8988T (cell line): ENCODE results near the gene MAPK8IP2.
"Not testable (repeated sequence)": the region's sequence is repeated elsewhere in the genome, so short reads cannot be mapped to it uniquely, and the experiment has no call there.

Source experiments
- DNase-seq: peaks from one replicate; pipeline ENCODE4 v3.0.0; 2011

Gene MAPK8IP2

DNA sequence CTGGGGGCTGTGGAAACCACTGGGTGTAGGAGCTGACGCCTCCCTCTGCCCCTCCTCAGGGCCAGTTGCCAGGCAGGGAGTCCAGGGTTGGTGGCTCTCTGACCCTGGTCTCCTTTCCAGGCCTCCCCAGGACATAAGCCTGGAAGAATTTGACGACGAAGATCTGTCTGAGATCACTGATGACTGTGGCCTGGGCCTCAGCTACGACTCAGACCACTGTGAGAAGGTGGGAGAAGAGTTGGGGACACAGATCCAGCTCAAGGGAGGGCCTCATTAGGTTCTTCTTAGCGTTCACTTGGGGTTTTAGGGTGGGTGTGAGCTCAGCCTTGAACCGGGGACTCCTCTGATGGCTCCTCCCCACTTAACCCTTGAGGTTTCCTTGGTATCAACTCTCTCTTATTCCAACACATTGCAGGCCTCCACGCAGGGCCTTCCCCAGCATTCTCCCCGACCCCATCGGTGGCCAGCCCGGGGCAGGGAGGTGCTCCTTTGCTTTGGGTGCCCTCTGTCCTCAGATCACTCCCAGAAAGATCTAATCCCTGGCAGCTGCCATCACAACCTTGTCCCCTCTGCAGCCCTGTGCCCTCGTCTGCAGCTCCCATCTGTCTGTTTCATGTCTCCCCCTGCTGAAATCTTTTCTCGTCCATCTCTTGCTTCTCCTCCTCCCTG lies 1.2 kb downstream of the MAPK8IP2 start:
- no peak for DNase-seq

GRCh38 chr22:50602338-50602700 lies 1.7 kb downstream of the MAPK8IP2 start:
- no peak for DNase-seq

DNA sequence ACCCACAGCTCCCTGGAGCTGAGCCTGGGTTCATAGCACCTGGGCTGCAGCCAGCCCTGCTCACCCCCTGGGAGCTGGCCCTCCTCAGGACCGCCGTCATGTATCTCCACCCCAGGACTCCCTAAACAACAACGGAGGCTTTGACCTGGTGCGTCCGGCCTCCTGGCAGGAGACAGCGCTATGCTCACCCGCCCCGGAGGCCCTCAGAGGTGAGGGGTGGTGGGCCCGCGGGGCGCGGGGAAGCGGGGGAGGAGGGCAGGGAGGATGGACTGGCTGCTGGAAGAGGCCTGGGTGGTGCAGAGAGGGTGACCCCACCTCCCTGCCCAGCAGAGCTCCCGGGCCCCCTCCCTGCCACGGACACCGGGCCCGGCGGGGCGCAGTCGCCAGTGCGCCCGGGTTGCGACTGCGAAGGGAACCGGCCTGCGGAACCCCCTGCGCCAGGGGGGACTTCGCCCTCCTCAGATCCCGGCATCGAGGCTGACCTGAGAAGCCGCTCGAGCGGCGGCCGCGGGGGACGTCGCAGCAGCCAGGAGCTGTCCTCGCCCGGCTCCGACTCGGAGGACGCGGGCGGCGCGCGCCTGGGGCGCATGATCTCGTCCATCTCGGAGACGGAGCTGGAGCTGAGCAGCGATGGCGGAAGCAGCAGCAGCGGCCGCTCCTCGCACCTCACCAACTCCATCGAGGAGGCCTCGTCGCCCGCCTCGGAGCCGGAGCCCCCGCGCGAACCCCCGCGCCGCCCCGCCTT lies 3.1 kb downstream of the MAPK8IP2 start:
- DNase-seq, result no peak

DNA sequence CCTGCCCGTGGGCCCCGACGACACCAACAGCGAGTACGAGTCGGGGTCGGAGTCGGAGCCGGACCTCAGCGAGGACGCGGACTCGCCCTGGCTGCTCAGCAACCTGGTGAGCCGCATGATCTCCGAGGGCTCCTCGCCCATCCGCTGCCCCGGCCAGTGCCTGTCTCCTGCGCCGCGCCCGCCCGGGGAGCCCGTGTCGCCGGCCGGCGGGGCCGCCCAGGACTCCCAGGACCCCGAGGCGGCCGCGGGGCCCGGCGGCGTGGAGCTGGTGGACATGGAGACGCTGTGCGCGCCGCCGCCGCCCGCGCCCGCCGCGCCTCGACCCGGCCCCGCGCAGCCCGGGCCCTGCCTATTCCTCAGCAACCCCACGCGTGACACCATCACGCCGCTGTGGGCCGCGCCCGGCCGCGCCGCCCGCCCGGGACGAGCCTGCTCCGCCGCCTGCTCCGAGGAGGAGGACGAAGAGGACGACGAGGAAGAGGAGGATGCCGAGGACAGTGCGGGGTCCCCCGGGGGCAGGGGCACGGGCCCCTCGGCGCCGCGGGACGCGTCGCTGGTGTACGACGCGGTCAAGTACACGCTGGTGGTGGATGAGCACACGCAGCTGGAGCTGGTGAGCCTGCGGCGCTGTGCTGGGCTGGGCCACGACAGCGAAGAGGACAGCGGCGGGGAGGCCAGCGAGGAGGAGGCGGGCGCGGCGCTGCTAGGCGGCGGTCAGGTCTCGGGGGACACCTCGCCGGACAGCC lies 3.8 kb downstream of the MAPK8IP2 start:
- no peak for DNase-seq

DNA sequence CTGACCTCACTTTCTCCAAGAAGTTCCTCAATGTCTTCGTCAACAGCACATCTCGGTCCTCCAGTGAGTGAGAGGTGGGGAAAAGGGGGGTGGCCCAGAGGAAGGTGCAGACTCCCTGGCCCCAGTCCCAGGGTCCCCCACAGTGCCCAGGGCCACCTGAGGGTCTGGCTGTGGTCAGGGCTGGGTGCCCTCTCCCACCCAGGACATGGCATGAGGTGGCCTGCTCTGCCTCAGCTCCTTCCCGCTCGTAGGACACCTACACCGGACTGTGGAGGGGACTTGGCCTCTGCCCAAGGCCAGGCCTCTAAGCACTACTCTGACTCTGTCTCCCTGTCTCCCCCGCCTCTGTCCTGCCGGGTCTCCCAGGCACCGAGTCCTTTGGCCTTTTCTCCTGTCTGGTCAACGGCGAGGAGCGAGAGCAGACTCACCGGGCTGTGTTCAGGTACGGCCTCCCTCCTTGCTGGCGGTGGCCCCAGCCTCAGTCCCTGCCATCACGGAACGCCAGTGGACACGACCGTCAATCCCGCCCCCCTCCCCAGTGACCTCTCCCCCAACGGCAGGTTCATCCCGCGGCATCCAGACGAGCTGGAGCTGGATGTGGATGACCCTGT lies 4.5 kb downstream of the MAPK8IP2 start:
- DNase-seq, result peak; percentile 35

DNA sequence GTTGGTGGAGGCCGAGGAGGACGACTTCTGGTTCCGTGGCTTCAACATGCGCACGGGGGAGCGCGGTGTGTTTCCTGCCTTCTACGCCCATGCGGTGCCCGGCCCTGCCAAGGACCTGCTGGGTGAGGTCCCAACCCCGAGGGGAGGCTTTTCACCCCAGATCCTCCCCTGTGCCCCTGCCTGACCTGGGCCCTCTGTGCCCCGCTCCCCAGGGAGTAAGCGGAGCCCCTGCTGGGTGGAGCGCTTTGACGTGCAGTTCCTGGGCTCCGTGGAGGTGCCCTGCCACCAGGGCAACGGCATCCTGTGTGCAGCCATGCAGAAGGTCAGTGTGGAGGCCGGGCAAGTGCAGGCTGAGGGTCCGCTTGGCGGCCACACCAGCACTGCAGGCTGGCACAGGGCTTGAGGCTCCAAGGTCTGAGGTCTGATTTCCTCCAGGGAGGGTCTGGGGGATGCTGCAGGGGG lies 5.1 kb downstream of the MAPK8IP2 start:
- no peak for DNase-seq

GRCh38 chr22:50606165-50606945 lies 5.8 kb downstream of the MAPK8IP2 start:
- peak; percentile 83 for DNase-seq

DNA sequence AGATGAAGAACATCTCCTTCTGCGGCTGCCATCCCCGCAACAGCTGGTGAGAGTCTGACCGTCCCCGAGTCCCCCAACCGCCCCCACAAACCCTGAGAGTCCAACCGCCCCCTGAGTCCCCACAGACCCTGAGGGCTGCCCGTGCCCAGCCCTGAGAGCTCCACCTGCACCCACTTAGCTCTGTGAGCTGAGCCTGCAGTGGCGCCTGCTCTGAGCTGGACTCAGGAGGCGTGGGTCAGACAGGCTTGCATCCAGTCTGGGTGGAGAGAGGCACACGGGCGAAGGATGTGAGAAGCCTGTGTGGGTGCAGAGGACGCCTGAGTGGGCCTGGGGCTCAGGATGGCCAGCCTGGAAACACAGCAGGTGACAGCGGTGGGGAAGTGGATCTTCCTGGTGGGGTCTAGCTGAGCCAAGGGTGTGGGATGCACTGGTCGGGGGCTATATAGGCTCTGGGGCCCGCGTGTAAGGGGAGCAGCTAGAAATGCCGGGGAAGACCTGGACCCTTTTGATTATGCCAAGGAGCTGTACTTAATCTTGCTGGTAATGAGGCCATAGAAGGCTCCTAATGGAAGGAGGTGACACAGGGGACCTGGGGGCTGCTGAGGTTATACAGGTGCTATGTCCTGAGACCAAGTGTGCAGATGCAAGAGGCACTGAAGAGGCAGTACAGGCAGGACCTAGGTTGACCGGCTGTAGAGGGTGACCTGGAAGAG lies 6.5 kb downstream of the MAPK8IP2 start:
- DNase-seq, result no peak

- DNase-seq, result no peak
Measured at GRCh38 chr22:50607659-50608020, 7.0 kb downstream of the MAPK8IP2 start.

DNA sequence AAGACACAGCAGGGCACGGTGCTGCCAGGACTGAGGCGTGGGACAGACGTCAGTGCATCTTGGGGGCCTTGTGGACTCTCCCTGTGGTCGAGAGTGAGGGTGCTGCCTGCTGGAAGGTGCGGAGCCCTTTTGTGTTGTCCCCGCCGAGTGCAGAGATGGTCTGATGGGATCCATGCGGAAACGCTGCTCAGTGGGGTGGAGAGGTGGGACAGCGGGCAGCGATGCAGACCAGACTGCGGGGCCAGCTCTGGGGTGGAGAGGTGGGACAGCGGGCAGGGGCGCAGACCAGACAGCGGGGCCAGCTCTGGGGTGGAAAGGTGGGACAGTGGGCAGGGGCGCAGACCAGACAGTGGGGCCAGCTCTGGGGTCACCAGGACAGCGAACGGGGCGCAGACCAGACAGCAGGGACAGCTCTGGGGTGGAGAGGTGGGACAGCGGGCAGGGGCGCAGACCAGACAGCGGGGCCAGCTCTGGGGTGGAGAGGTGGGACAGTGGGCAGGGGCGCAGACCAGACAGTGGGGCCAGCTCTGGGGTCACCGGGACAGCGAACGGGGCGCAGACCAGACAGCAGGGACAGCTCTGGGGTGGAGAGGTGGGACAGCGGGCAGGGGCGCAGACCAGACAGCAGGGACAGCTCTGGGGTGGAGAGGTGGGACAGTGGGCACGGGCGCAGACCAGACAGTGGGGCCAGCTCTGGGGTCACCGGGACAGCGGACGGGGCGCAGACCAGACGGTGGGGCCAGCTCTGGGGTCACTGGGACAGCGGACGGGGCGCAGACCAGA lies 7.7 kb downstream of the MAPK8IP2 start:
- not testable (repeated sequence) for DNase-seq

DNA sequence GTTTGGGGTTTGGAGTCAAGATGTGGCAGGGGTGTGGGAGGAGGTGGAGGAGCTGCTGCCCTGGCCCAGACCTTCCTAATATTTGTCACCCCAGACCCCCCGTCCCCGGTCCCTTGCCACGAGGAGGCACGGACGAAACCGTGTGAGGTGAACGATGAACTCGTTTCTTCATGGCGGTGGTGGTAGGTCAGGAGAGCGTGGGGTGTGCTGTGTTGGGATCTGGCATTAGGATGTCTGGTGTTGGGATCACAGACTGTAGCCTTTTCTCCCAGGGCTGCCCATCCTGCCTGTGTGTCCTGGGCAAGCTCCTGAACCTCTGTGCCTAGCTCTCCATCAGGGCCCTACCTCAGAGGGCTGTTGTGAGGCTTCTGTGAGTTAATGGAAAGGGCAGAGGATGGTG lies 8.4 kb downstream of the MAPK8IP2 start:
- no peak for DNase-seq

GRCh38 chr22:50609599-50609998 lies 9.0 kb downstream of the MAPK8IP2 start:
- DNase-seq, result no peak

- DNase-seq, result no peak
Measured at GRCh38 chr22:50610041-50610451, 9.5 kb downstream of the MAPK8IP2 start.

DNA sequence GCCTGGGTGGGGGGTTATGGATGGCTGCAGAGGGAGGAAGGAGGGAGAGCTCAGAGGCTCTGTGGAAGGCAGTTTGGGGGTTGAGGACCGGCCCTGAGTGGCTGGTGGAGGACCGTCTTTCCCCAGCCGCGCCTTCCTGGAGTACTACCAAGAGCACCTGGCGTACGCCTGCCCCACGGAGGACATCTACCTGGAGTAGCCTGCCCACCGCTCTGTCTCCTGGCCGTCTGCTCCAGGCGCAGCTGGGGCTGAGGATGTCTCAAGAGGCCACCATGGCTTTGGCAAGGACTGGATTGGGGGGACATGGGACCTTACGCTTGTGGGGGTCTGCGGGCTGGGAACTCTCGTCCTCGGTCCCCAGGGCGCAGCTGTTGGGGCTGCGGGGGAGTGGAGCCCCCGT lies 10.0 kb downstream of the MAPK8IP2 start:
- no peak for DNase-seq

DNA sequence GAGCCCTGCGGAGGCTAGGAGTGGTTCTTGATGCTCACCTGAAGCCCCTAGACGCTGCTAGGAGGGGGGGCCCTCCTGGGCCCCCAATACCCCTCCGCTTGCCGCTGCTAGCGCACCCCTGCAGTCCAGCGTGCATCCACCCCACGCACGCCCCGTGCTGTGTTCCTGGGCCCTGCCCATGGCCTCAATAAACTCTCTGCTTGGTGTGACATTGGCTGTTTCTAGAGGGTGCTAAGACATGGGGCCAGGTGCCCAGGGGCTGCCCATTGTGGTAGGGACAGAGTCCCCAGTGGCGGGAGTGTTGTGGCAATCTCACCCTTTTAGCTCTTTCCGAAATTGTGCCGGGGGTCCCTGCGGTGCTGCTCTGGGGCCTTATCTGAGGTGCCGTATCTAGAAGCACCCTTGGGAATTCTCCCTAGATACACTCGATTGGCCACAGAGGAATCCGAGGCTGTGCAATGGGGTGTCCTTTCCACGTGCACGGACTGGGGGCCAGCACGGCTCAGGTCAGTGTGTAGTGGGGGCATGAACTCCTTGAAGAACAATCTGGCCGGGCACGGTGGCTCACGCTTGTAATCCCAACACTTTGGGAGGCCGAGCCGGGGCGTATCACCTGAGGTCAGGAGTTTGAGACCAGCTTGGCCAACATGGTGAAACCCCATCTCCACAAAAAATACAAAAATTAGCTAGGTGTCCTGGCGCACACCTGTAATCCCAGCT lies 10.9 kb downstream of the MAPK8IP2 start:
- no peak for DNase-seq

DNA sequence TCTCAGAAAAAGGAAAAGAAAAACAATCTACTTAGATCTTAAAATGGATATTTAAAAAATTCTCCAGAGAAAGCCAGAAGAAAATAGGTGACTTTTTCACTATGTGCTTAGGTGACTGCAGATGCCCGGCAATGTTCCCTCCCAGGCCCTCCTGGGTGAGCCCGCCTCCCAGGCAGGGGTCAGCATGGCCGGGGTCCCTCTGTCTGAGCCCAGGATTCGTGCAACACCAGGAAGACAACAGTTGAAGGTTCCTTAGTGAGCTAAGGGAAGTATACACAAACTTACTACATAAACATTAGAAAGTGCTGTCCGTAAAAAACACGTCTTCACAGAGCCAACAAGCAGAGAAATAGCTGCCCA lies 11.6 kb downstream of the MAPK8IP2 start:
- DNase-seq, result no peak

DNA sequence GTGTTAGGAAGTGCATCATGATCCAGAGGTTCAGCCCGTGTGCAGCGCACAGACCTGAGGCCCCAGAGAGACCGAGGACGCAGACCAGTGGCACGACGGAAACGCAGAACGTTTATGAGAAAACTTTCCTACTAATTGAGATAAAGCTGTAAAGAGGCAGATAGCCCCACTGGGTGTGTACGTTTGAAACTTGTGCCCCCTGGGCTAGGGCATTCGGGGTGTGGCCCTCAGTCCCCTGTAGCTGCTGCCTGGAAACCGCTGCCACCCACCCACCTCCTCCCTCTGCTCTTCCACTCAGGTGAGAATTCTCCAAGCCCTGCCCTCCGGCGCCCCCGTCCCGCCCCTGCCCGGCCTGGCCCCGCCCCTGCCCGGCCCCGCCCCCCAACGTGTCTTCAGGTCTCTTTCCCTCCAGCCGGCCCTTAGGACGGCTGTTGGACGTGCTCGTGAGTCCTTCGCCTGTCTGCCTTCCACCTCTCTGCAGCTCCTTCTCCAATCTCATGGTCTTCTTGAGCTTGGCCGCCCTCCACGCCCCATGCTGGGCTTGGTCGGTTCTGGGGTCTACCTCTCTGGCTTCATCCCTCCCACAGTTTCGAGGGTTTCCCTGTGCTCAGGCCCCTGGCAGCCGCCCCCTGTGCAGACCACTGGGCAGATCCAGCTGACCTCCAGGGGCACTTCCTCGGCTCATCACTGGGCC lies 12.1 kb downstream of the MAPK8IP2 start:
- DNase-seq, result no peak

- no peak for DNase-seq
Measured at GRCh38 chr22:50613291-50613981, 12.8 kb downstream of the MAPK8IP2 start.

GRCh38 chr22:50614296-50614695 lies 13.7 kb downstream of the MAPK8IP2 start:
- not testable (repeated sequence) for DNase-seq
